Smooth muscle cell (in vitro differentiated cells): ENCODE data around the gene ITGA2B. TPM values are rescaled to one million over a fixed set of nuclear protein-coding genes. Genes with fewer than 3 reads are reported as not detected.
"Not testable (repeated sequence)": the region's sequence is repeated elsewhere in the genome, so short reads cannot be mapped to it uniquely, and the experiment has no call there.

ENCODE experiments used
- DNase-seq: peaks from one replicate; lab custom pipeline; 2025; ENCODE audit not compliant: unreplicated experiment; lab: John Stamatoyannopoulos, UW
- H2AFZ ChIP-seq: fragments of 200-600 bp; sonication (generic); 2 replicates; pipeline ENCODE4 v1.6.0; 2016; ENCODE audit warnings: antibody characterized with exemption, low read depth, mild to moderate bottlenecking
- H3F3A ChIP-seq: fragments of 200-600 bp; sonication (generic); 2 replicates; pipeline ENCODE4 v1.6.0; 2017; ENCODE audit warnings: antibody characterized with exemption, low read depth
- H3K27ac ChIP-seq: fragments of 200-600 bp; sonication (generic); 2 replicates; pipeline ENCODE4 v1.5.1; 2016; ENCODE audit warnings: low read depth, mild to moderate bottlenecking
- H3K27me3 ChIP-seq: fragments of 200-600 bp; sonication (generic); 2 replicates; pipeline ENCODE4 v1.6.1; 2016; ENCODE audit warnings: low read depth, mild to moderate bottlenecking
- H3K36me3 ChIP-seq: fragments of 200-600 bp; sonication (generic); 2 replicates; pipeline ENCODE4 v1.5.1; 2016; ENCODE audit warnings: low read depth
- H3K4me1 ChIP-seq: fragments of 200-600 bp; sonication (generic); 2 replicates; pipeline ENCODE4 v1.5.1; 2016; ENCODE audit warnings: low read depth
- H3K4me2 ChIP-seq: fragments of 200-600 bp; sonication (generic); 2 replicates; pipeline ENCODE4 v1.6.0; 2016; ENCODE audit warnings: mild to moderate bottlenecking
- H3K4me3 ChIP-seq: fragments of 200-600 bp; sonication (generic); 2 replicates; pipeline ENCODE4 v1.5.1; 2016; ENCODE audit warnings: mild to moderate bottlenecking
- H3K79me2 ChIP-seq: fragments of 200-600 bp; sonication (generic); 2 replicates; pipeline ENCODE4 v1.6.0; 2016; ENCODE audit warnings: low read depth, mild to moderate bottlenecking
- H3K9ac ChIP-seq: fragments of 200-600 bp; sonication (generic); 2 replicates; pipeline ENCODE4 v1.6.0; 2016; ENCODE audit warnings: low read depth
- H3K9me3 ChIP-seq: fragments of 200-600 bp; sonication (generic); replicated peaks from 2 replicates; pipeline ENCODE4 v1.5.1; 2016; ENCODE audit warnings: low read depth
- H4K20me1 ChIP-seq: fragments of 200-600 bp; sonication (generic); 2 replicates; pipeline ENCODE4 v1.6.0; 2016; ENCODE audit warnings: low read depth
- WGBS: methylation state at CpG from one replicate; pipeline ENCODE4 v1.1.7; 2016; ENCODE audit warnings: low lambda C conversion rate; 5-methylcytosine and 5-hydroxymethylcytosine counted together
- polyA plus RNA-seq: library from polyadenylated mRNA; unstranded; fragments of >200 nt; fragmentation: Nextera tagmentation; extraction: Ambion mirVana; gene quantifications from 2 replicates; pipeline ENCODE4 v1.2.1, GENCODE V29; 2016
- total RNA-seq: library from RNA; depleted of rRNA; stranded (reverse); fragments of >200 nt; gene quantifications from 2 replicates; pipeline ENCODE4 v1.2.3, GENCODE V29; 2014
- TF ChIP-seq, protein P1 (sequence below): fragments of 200-600 bp; sonication (generic); IDR thresholded peaks from 2 replicates; pipeline ENCODE4 v1.5.1; 2017; ENCODE audit warnings: borderline replicate concordance, mild to moderate bottlenecking, antibody characterized with exemption; ENCODE audit not compliant: insufficient read depth, poor library complexity, severe bottlenecking

ITGA2B gene
- total and polyA plus RNA-seq, 2 experiments from 2014 or later: 2.1 to 4.0 TPM

- Histone ChIP-seq H3K4me2 (no peak overlapping the region), H3K9ac (no peak overlapping the region), H3K79me2 (no peaks in the 10 kb centered on the region), H3K36me3 (no peaks in the 10 kb centered on the region), H3F3A (no peaks in the 10 kb centered on the region), H2AFZ (no peak overlapping the region), H3K4me1 (no peaks in the 10 kb centered on the region), H3K4me3 (no peak overlapping the region), H3K27ac (no peak overlapping the region), H4K20me1 (no peaks in the 10 kb centered on the region), H3K9me3 (no peaks in the 10 kb centered on the region), H3K27me3 (no peaks in the 10 kb centered on the region)
- no peak for DNase-seq
- TF ChIP-seq, protein P1, sequence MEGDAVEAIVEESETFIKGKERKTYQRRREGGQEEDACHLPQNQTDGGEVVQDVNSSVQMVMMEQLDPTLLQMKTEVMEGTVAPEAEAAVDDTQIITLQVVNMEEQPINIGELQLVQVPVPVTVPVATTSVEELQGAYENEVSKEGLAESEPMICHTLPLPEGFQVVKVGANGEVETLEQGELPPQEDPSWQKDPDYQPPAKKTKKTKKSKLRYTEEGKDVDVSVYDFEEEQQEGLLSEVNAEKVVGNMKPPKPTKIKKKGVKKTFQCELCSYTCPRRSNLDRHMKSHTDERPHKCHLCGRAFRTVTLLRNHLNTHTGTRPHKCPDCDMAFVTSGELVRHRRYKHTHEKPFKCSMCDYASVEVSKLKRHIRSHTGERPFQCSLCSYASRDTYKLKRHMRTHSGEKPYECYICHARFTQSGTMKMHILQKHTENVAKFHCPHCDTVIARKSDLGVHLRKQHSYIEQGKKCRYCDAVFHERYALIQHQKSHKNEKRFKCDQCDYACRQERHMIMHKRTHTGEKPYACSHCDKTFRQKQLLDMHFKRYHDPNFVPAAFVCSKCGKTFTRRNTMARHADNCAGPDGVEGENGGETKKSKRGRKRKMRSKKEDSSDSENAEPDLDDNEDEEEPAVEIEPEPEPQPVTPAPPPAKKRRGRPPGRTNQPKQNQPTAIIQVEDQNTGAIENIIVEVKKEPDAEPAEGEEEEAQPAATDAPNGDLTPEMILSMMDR: no peak
- 96% methylated on average over 2 of the region's 2 CpGs for WGBS
These were observed 5.4 kb upstream of the ITGA2B start for GRCh38 chr17:44394833-44395232.

DNA sequence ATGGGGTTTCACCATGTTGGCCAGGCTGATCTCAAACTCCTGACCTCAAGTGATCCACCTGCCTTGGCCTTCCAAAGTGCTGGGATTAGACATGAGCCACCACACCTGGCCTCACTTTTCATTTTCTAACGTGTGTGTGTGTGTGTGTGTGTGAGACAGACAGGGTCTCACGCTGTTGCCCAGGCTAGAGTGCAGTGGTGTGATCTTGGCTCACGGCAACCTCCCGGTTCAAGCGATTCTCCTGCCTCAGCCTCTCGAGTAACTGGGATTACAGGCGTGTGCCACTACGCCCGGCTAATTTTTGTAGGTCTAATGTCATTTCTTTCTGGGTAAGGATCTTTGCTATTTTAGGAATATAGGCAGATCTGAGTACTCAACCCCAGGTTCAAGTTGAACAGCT is 4.7 kb upstream of the ITGA2B start:
- not testable (repeated sequence) for H2AFZ ChIP-seq, H3K36me3 ChIP-seq, H3K27me3 ChIP-seq, H3K4me1 ChIP-seq, H3F3A ChIP-seq, H3K9me3 ChIP-seq, H3K27ac ChIP-seq, H3K4me2 ChIP-seq, H4K20me1 ChIP-seq, H3K79me2 ChIP-seq, H3K9ac ChIP-seq, H3K4me3 ChIP-seq, DNase-seq
- 96% methylated on average over 9 of the region's 9 CpGs for WGBS

- Histone ChIP-seq H3K79me2 (no peaks in the 10 kb centered on the region), H3K9ac (no peak overlapping the region), H3K27me3 (no peaks in the 10 kb centered on the region), H2AFZ (no peak overlapping the region), H3K4me2 (no peak overlapping the region), H4K20me1 (no peaks in the 10 kb centered on the region), H3K4me1 (no peaks in the 10 kb centered on the region), H3K9me3 (no peaks in the 10 kb centered on the region), H3F3A (no peaks in the 10 kb centered on the region), H3K27ac (no peak overlapping the region), H3K36me3 (no peaks in the 10 kb centered on the region), H3K4me3 (no peak overlapping the region)
- WGBS: 92% methylated on average over 10 of the region's 10 CpGs
- DNase-seq: no peak
- TF ChIP-seq, protein P1: no peak
These were observed 911 bp upstream of the ITGA2B start for GRCh38 chr17:44390250-44390870.

DNA sequence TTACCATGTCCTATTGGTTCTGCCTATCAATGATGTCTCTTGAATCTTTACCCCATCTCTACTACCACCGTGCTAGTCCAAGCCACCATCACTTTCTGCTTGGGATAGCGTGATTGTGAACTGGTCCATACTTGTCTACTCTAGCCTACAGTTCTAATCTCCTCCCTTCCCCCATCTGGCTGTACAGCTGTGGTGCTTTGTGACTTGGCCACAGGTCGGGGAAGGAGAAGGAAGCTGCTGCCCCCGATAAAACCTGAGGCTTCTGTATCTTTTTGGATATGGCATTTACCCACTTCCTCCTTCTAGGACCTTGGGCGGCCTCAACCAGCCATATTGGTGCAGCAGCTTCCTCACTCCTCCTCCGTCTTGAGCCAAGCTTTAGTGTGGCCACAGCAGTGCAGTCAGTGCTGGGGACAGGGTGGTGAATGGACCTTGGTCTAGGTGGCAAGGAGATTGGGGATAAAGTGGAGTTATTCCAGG is 314 bp upstream of the ITGA2B start:
- no peaks in the 10 kb centered on the region for H3K36me3 ChIP-seq
- no peaks in the 10 kb centered on the region for H4K20me1 ChIP-seq
- no peak overlapping the region for H3K27ac ChIP-seq
- no peak for DNase-seq
- no peak overlapping the region for H3K4me2 ChIP-seq
- 96% methylated on average over 6 of the region's 6 CpGs for WGBS
- H3K4me3 ChIP-seq: no peak overlapping the region
- H3K4me1 ChIP-seq: no peaks in the 10 kb centered on the region
- no peaks in the 10 kb centered on the region for H3K9me3 ChIP-seq
- peaks cover 3% of the 10 kb centered on the region for H3K27me3 ChIP-seq
- H2AFZ ChIP-seq: no peak overlapping the region
- no peak overlapping the region for H3K9ac ChIP-seq
- TF ChIP-seq, protein P1: no peak
- H3F3A ChIP-seq: no peaks in the 10 kb centered on the region
- H3K79me2 ChIP-seq: no peaks in the 10 kb centered on the region
